Fibroblast of lung (primary cell): Measurements from ENCODE around the gene SYNJ2.

Experiments
- EZH2 ChIP-seq: IDR thresholded peaks from 2 replicates; pipeline ENCODE4 v1.5.1; 2012; ENCODE audit warnings: low read length, control low read depth, mild to moderate bottlenecking; ENCODE audit errors: missing control alignments
- TF ChIP-seq, protein P1 (sequence below), 2 donors: IDR thresholded peaks in 1 of 2; conservative IDR thresholded peaks in 1 of 2; 1 replicate in 1 of 2; 2 replicates in 1 of 2; pipeline ENCODE4 v1.5.1; 2011 to 2012; ENCODE audit warnings: low read length in 2 of 2, control low read depth in 1 of 2, inconsistent platforms in 1 of 2, low read depth in 1 of 2, mild to moderate bottlenecking in 1 of 2

DNA sequence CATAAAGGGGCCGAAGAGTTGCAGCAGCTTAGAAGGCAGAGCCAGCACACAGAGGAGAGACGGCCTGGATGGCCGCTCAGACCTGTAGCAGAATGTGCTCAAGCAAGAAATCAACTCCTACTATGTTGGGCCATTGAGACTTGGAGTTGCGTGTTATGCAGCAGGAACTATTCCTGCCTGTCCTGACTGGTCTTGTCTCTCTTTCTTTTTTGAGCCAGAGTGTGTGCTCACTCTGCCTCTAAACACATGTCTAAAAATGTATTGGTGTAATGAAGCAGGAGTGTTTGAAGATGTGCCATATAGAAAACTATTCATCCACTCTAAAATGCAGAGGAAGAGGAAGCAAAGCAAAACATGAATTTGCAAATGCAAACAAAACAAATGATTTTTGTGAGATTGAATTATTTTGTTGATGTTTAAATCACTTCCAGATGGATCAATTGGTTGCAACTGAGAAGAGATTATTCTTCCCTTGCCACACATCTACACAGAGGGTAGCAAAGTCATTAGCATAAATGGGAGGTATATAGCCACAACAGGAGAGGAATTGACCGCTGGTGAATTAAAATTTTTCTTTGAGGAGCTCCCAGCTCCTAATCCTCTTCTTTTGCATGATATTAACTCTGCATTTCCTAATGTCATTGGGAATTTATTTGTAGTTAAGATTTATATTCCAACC is 20.4 kb upstream of the SYNJ2 start:
- no peak for TF ChIP-seq EZH2
- TF ChIP-seq, protein P1, sequence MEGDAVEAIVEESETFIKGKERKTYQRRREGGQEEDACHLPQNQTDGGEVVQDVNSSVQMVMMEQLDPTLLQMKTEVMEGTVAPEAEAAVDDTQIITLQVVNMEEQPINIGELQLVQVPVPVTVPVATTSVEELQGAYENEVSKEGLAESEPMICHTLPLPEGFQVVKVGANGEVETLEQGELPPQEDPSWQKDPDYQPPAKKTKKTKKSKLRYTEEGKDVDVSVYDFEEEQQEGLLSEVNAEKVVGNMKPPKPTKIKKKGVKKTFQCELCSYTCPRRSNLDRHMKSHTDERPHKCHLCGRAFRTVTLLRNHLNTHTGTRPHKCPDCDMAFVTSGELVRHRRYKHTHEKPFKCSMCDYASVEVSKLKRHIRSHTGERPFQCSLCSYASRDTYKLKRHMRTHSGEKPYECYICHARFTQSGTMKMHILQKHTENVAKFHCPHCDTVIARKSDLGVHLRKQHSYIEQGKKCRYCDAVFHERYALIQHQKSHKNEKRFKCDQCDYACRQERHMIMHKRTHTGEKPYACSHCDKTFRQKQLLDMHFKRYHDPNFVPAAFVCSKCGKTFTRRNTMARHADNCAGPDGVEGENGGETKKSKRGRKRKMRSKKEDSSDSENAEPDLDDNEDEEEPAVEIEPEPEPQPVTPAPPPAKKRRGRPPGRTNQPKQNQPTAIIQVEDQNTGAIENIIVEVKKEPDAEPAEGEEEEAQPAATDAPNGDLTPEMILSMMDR (conservative IDR thresholded peaks at IDR 0.05 in 1 of 2, IDR thresholded peaks at IDR 0.05 in 1 of 2; ENCODE audit: low read depth in 1 of 2, low read length in 2 of 2) = no peak
